Subcutaneous adipose tissue (tissue), 4 donors: ENCODE measurements around the gene ARTN. TPM values are rescaled to one million over a fixed set of nuclear protein-coding genes. Genes with fewer than 3 reads are reported as not detected.

Experiments
- total RNA-seq, 4 donors: library from RNA; depleted of rRNA; stranded (reverse); fragments of >200 nt; gene quantifications; one replicate each; pipeline ENCODE4 v1.1.0, GENCODE V29; 2016
- TF ChIP-seq, protein P1 (sequence below): fragments of 450-650 bp; IDR thresholded peaks from one replicate; pipeline ENCODE4 v1.5.1; 2016; ENCODE audit warnings: low read depth, mild to moderate bottlenecking, control low read depth, antibody characterized with exemption, moderate library complexity

Gene ARTN
- total RNA-seq, 4 donors from 2014 or later = 0.68 to 0.88 TPM; not detected in 2

- TF ChIP-seq, protein P1, sequence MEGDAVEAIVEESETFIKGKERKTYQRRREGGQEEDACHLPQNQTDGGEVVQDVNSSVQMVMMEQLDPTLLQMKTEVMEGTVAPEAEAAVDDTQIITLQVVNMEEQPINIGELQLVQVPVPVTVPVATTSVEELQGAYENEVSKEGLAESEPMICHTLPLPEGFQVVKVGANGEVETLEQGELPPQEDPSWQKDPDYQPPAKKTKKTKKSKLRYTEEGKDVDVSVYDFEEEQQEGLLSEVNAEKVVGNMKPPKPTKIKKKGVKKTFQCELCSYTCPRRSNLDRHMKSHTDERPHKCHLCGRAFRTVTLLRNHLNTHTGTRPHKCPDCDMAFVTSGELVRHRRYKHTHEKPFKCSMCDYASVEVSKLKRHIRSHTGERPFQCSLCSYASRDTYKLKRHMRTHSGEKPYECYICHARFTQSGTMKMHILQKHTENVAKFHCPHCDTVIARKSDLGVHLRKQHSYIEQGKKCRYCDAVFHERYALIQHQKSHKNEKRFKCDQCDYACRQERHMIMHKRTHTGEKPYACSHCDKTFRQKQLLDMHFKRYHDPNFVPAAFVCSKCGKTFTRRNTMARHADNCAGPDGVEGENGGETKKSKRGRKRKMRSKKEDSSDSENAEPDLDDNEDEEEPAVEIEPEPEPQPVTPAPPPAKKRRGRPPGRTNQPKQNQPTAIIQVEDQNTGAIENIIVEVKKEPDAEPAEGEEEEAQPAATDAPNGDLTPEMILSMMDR = no peak
Observed at GRCh38 chr1:43968348-43968948, 34.8 kb downstream of the ARTN start.

DNA sequence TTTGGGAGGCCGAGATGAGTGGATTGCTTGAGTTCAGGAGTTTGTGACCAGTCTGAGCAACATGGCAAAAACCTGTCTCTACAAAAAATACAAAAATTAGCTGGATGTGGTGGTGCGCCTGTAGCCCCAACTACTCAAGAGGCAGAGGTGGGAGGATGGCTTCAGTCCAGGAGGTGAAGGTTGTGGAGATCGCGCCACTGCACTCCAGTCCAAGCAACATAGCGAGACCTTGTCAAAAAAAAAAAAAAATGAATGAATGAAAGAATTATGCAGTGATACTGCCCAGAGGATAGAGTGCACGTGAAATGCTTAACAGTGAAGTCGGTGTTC, 35.8 kb downstream of the ARTN start:
- TF ChIP-seq, protein P1 = no peak

- TF ChIP-seq, protein P1 = no peak
Observed at GRCh38 chr1:43969746-43970466, 36.3 kb downstream of the ARTN start, which contains the start of gene DPH2. TSS of gene DPH2 (plus strand) at chr1:43970010. CDS start at chr1:43970176, 166 bp downstream.

- TF ChIP-seq, protein P1 = no peak
Observed at GRCh38 chr1:43970502-43970901, 36.9 kb downstream of the ARTN start.

- TF ChIP-seq, protein P1 = no peak
Observed at GRCh38 chr1:43970911-43971310, 37.3 kb downstream of the ARTN start.

DNA sequence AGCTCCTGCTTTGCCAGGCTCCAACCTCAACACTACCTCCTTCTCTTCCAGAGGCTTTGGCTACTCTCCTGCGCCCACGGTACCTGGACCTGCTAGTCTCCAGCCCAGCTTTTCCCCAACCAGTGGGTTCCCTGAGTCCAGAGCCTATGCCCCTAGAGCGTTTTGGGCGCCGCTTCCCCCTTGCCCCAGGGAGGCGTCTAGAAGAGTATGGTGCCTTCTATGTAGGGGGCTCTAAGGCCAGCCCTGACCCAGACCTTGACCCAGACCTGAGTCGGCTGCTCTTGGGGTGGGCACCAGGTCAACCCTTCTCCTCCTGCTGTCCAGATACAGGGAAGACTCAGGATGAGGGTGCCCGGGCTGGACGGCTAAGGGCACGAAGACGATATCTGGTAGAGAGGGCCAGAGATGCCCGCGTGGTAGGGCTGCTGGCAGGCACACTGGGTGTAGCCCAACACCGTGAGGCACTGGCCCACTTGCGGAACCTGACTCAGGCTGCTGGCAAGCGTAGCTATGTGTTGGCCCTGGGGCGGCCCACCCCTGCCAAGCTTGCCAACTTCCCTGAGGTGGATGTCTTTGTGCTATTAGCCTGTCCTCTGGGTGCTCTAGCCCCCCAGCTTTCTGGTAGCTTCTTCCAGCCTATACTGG, 37.9 kb downstream of the ARTN start:
- TF ChIP-seq, protein P1 = no peak

DNA sequence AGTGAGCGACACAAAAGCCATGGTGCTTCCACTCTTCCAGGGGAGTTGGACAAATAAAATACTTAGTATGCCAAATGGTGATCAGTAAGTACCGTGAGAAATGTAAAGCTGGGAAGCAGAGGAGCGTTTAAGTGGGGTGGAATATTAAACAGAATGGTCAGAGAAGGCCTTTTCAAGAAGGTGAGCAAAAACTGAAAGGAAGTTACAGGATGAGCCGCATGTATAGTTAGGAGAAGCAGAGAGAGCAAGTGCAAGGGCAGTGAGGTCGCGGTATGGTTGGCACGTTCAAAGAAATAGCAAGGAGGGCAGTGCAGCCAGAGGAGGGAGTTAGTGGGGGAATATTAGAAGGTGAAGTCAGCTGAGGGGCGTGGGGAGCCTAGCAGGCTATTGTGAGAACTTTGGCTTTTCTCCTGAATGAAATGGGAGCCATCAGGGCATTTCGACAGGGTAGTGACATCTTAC, 40.4 kb downstream of the ARTN start:
- TF ChIP-seq, protein P1 = no peak
